A549 (cell line): ENCODE measurements around the gene PCBP3.
"Not testable (repeated sequence)": the region's sequence is repeated elsewhere in the genome, so short reads cannot be mapped to it uniquely, and the experiment has no call there.

ENCODE experiments used
- BCL3 ChIP-seq: fragments of >200 bp; sonication (Bioruptor Twin); formaldehyde crosslinking; IDR thresholded peaks from 3 replicates; pipeline ENCODE4 v1.6.1; 2016
- EP300 ChIP-seq, 2 experiments: fragments of >200 bp; sonication (Bioruptor Twin); formaldehyde crosslinking; IDR thresholded peaks; 2 replicates in 1 of 2; 3 replicates in 1 of 2; pipeline ENCODE4 v1.6.1; 2016 to 2017
- GATA3 ChIP-seq: IDR thresholded peaks from 2 replicates; pipeline ENCODE4 v1.6.1; 2012; ENCODE audit warnings: borderline replicate concordance
- HDAC2 ChIP-seq: fragments of 200-600 bp; sonication (generic); IDR thresholded peaks from 2 replicates; pipeline ENCODE4 v1.6.1; 2016
- NR3C1 ChIP-seq: fragments of >200 bp; sonication (Bioruptor Twin); formaldehyde crosslinking; IDR thresholded peaks from 3 replicates; pipeline ENCODE4 v1.6.1; 2017
- POLR2A ChIP-seq: IDR thresholded peaks from 2 replicates; pipeline ENCODE4 v1.6.1; 2012; ENCODE audit warnings: mild to moderate bottlenecking, low read length
- RCOR1 ChIP-seq: fragments of 150-350 bp; IDR thresholded peaks from 2 replicates; pipeline ENCODE4 v1.6.1; 2014; ENCODE audit warnings: antibody characterized with exemption, low read length, low read depth
- RFX5 ChIP-seq: fragments of 450-650 bp; IDR thresholded peaks from 2 replicates; pipeline ENCODE4 v1.7.1; 2014; ENCODE audit warnings: antibody characterized with exemption, mild to moderate bottlenecking, moderate library complexity
- TF ChIP-seq, protein P1 (sequence below): fragments of >200 bp; sonication (Bioruptor Twin); formaldehyde crosslinking; IDR thresholded peaks from 3 replicates; pipeline ENCODE4 v1.5.1; 2016

DNA sequence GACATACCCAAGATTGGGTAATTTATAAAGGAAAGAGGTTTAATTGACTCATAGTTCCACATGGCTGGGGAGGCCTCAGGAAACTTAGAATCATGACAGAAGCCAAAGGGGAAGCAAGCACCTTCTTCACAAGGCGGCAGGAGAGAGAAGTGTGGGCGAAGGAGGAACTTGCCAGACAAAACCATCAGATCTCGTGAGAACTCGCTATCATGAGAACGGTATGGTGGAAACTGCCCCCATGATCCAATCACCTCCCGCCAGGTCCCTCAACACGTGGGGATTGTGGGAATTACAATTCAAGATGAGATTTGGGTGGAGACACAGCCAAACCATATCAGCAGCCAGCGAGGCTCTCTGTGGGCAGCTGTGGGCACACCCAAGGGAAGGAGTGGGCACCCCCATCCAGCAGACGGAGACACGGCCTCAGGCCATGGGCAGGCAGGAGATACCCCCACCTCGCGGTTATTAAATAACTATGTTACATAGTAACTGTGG lies 189.3 kb downstream of the PCBP3 start:
- not testable (repeated sequence) for TF ChIP-seq RCOR1; RFX5; NR3C1; GATA3; POLR2A; HDAC2; BCL3; EP300 (IDR thresholded peaks at IDR 0.05)
- TF ChIP-seq, protein P1, sequence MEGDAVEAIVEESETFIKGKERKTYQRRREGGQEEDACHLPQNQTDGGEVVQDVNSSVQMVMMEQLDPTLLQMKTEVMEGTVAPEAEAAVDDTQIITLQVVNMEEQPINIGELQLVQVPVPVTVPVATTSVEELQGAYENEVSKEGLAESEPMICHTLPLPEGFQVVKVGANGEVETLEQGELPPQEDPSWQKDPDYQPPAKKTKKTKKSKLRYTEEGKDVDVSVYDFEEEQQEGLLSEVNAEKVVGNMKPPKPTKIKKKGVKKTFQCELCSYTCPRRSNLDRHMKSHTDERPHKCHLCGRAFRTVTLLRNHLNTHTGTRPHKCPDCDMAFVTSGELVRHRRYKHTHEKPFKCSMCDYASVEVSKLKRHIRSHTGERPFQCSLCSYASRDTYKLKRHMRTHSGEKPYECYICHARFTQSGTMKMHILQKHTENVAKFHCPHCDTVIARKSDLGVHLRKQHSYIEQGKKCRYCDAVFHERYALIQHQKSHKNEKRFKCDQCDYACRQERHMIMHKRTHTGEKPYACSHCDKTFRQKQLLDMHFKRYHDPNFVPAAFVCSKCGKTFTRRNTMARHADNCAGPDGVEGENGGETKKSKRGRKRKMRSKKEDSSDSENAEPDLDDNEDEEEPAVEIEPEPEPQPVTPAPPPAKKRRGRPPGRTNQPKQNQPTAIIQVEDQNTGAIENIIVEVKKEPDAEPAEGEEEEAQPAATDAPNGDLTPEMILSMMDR = not testable (repeated sequence)
